A673 (cell line): Measurements from ENCODE around the gene PODNL1.

Source experiments
- EZH2 ChIP-seq: fragments of 200-600 bp; sonication (generic); IDR thresholded peaks from 2 replicates; pipeline ENCODE4 v1.6.1; 2017; ENCODE audit warnings: borderline replicate concordance, low read depth, mild to moderate bottlenecking, mixed read lengths, antibody characterized with exemption, low read length; ENCODE audit not compliant: poor library complexity, severe bottlenecking
- TF ChIP-seq, protein P1 (sequence below): fragments of 300-800, 200-600 bp; sonication (generic); conservative IDR thresholded peaks from 2 replicates; pipeline ENCODE4 v1.5.1; 2017; ENCODE audit warnings: low read depth, mild to moderate bottlenecking, antibody characterized with exemption, low read length, moderate library complexity, mixed read lengths

DNA sequence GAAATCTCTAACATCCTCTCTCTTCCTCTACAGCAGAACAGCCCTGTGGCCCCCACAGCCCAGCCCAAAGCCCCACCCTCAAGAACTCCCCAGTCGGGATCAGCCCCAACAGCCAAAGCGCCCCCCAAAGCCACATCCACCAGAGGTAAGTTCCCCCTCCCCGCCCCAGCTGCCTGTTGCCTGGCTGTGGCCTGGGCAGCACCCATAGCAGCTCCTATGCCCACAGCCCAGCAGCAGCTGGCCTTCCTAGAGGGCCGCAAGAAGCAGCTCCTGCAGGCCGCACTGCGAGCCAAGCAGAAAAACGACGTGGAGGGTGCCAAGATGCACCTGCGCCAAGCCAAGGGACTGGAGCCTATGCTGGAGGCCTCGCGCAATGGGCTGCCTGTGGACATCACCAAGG, 17.7 kb downstream of the PODNL1 start:
- TF ChIP-seq, protein P1, sequence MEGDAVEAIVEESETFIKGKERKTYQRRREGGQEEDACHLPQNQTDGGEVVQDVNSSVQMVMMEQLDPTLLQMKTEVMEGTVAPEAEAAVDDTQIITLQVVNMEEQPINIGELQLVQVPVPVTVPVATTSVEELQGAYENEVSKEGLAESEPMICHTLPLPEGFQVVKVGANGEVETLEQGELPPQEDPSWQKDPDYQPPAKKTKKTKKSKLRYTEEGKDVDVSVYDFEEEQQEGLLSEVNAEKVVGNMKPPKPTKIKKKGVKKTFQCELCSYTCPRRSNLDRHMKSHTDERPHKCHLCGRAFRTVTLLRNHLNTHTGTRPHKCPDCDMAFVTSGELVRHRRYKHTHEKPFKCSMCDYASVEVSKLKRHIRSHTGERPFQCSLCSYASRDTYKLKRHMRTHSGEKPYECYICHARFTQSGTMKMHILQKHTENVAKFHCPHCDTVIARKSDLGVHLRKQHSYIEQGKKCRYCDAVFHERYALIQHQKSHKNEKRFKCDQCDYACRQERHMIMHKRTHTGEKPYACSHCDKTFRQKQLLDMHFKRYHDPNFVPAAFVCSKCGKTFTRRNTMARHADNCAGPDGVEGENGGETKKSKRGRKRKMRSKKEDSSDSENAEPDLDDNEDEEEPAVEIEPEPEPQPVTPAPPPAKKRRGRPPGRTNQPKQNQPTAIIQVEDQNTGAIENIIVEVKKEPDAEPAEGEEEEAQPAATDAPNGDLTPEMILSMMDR: no peak
- no peak for TF ChIP-seq EZH2
